Stimulated activated CD4-positive, alpha-beta T cell treated with anti-CD3 and anti-CD28 coated beads, Interleukin-12 subunit alpha, Interleukin-12 subunit beta, amount 100 ng/mL, for 48 hours (primary cell): ENCODE data around the gene RPS18.
"Not testable (repeated sequence)": the region's sequence is repeated elsewhere in the genome, so short reads cannot be mapped to it uniquely, and the experiment has no call there.

Experiments used
- DNase-seq, 3 donors: peaks; one replicate each; pipeline ENCODE4 v3.0.0-alpha.2; 2020; ENCODE audit warnings: low read depth in 2 of 3, low spot score in 1 of 3

The RPS18 gene

GRCh38 chr6:33272275-33273128 lies 627 bp downstream of the RPS18 start:
- no peak for DNase-seq

GRCh38 chr6:33273129-33273923 lies 1.5 kb downstream of the RPS18 start:
- no peak for DNase-seq

- DNase-seq, result no peak
These were observed 2.3 kb downstream of the RPS18 start for GRCh38 chr6:33273924-33274902.

GRCh38 chr6:33275795-33276580 lies 4.1 kb downstream of the RPS18 start:
- DNase-seq, result not testable (repeated sequence)

GRCh38 chr6:33276581-33276863 lies 4.6 kb downstream of the RPS18 start:
- DNase-seq, result no peak

GRCh38 chr6:33276864-33277662 lies 5.2 kb downstream of the RPS18 start, which contains the start of gene B3GALT4:
B3GALT4 (plus strand) TSS chr6:33277123; CDS start chr6:33277420, 297 bp downstream.
- peak; percentile 69 to 78 (median 69) for DNase-seq

GRCh38 chr6:33277663-33278391 lies 6.0 kb downstream of the RPS18 start:
- DNase-seq, result no peak

GRCh38 chr6:33278392-33278741 lies 6.5 kb downstream of the RPS18 start:
- no peak for DNase-seq

- DNase-seq, result no peak
These were observed 6.9 kb downstream of the RPS18 start for GRCh38 chr6:33278810-33279209.

GRCh38 chr6:33279257-33279695 lies 7.4 kb downstream of the RPS18 start:
- no peak for DNase-seq

- no peak for DNase-seq
These were observed 8.2 kb downstream of the RPS18 start for GRCh38 chr6:33279971-33280511.

- DNase-seq, result no peak
These were observed 8.7 kb downstream of the RPS18 start for GRCh38 chr6:33280539-33280938.

GRCh38 chr6:33285214-33285613 lies 13.3 kb downstream of the RPS18 start:
- not testable (repeated sequence) for DNase-seq

GRCh38 chr6:33286946-33287914 lies 15.4 kb downstream of the RPS18 start:
- no peak for DNase-seq

- DNase-seq, result no peak
These were observed 16.5 kb downstream of the RPS18 start for GRCh38 chr6:33288141-33288920.

GRCh38 chr6:33288921-33289783 lies 17.3 kb downstream of the RPS18 start, which contains the start of the genes PFDN6 and WDR46:
PFDN6 (plus strand) TSS chr6:33289601; CDS start chr6:33289857, 256 bp downstream.
WDR46 (minus strand) TSS chr6:33289239; CDS start chr6:33289170, 69 bp downstream.
- DNase-seq, result peak; percentile 65 to 72 (median 71)
